ENCODE data around the gene GIPC2.
"Not testable (repeated sequence)": the region's sequence is repeated elsewhere in the genome, so short reads cannot be mapped to it uniquely, and the experiment has no call there.

The GIPC2 gene

GRCh38 chr1:78045926-78046778 is at the start of gene GIPC2:
TSS of gene GIPC2 (plus strand) at chr1:78045966. CDS start at chr1:78046095, 129 bp downstream.
- DNase-seq: no peak

GRCh38 chr1:77996734-77997133 is 49.0 kb upstream of the GIPC2 start:
- no peak for DNase-seq

- DNase-seq: not testable (repeated sequence)
Measured at GRCh38 chr1:78000536-78000935, 45.2 kb upstream of the GIPC2 start.

GRCh38 chr1:78003070-78003746 is 42.6 kb upstream of the GIPC2 start:
- peak; percentile 17 for DNase-seq

- peak; percentile 98 for DNase-seq
Measured at GRCh38 chr1:78003882-78004718, 41.7 kb upstream of the GIPC2 start.

GRCh38 chr1:78004719-78005447 is 40.9 kb upstream of the GIPC2 start, which contains the start of gene DNAJB4:
TSS of gene DNAJB4 (plus strand) at chr1:78004939. CDS start at chr1:78005111, 172 bp downstream.
- peak; percentile 98 for DNase-seq

GRCh38 chr1:78005448-78005722 is 40.4 kb upstream of the GIPC2 start:
- no peak for DNase-seq

- DNase-seq: peak; percentile 54
Measured at GRCh38 chr1:78005755-78006154, 40.0 kb upstream of the GIPC2 start.

GRCh38 chr1:78006521-78006920 is 39.2 kb upstream of the GIPC2 start:
- no peak for DNase-seq

- no peak for DNase-seq
Measured at GRCh38 chr1:78007677-78008341, 38.0 kb upstream of the GIPC2 start.

GRCh38 chr1:78009276-78009675 is 36.5 kb upstream of the GIPC2 start:
- DNase-seq: no peak

GRCh38 chr1:78009836-78010235 is 35.9 kb upstream of the GIPC2 start:
- DNase-seq: no peak

GRCh38 chr1:78011050-78011449 is 34.7 kb upstream of the GIPC2 start:
- DNase-seq: no peak

GRCh38 chr1:78015148-78015547 is 30.6 kb upstream of the GIPC2 start:
- no peak for DNase-seq

GRCh38 chr1:78019024-78019423 is 26.7 kb upstream of the GIPC2 start:
- no peak for DNase-seq

- not testable (repeated sequence) for DNase-seq
Measured at GRCh38 chr1:78021134-78021533, 24.6 kb upstream of the GIPC2 start.

- no peak for DNase-seq
Measured at GRCh38 chr1:78029793-78030192, 16.0 kb upstream of the GIPC2 start.

GRCh38 chr1:78032996-78033796 is 12.6 kb upstream of the GIPC2 start:
- no peak for DNase-seq

- DNase-seq: no peak
Measured at GRCh38 chr1:78033797-78034172, 12.0 kb upstream of the GIPC2 start.

- no peak for DNase-seq
Measured at GRCh38 chr1:78035121-78035520, 10.6 kb upstream of the GIPC2 start.

GRCh38 chr1:78036450-78036849 is 9.3 kb upstream of the GIPC2 start:
- DNase-seq: no peak

All from DMS 273 treated with DMSO at 0.1 percent for 48 hours (cell line).